M059J (cell line): Measurements from ENCODE around the gene FTCD. TPM values are rescaled to one million over a fixed set of nuclear protein-coding genes. Genes with fewer than 3 reads are reported as not detected.
"Not testable (repeated sequence)": the region's sequence is repeated elsewhere in the genome, so short reads cannot be mapped to it uniquely, and the experiment has no call there.

ENCODE experiments used
- DNase-seq: peaks from one replicate; pipeline ENCODE4 v3.0.0-alpha.2; 2012; ENCODE audit warnings: low read depth
- total RNA-seq: library from RNA; depleted of rRNA; stranded (reverse); fragments of >200 nt; shearing (Covaris generic); gene quantifications from 2 replicates; pipeline ENCODE4 v1.2.3, GENCODE V29; 2014

Gene FTCD
- total RNA-seq, 1 experiment from 2014 or later, result not detected

GRCh38 chr21:46140352-46141003 is 14.9 kb downstream of the FTCD start:
- not testable (repeated sequence) for DNase-seq

GRCh38 chr21:46139686-46140085 is 15.7 kb downstream of the FTCD start:
- DNase-seq, result no peak

GRCh38 chr21:46138383-46138970 is 16.9 kb downstream of the FTCD start:
- no peak for DNase-seq

GRCh38 chr21:46137908-46138307 is 17.5 kb downstream of the FTCD start:
- DNase-seq, result no peak

- DNase-seq, result no peak
Observed at GRCh38 chr21:46136739-46137349, 18.5 kb downstream of the FTCD start.

- no peak for DNase-seq
Observed at GRCh38 chr21:46135782-46136395, 19.5 kb downstream of the FTCD start.

GRCh38 chr21:46131838-46132651 is 23.3 kb downstream of the FTCD start:
- no peak for DNase-seq

GRCh38 chr21:46131588-46131837 is 23.9 kb downstream of the FTCD start:
- DNase-seq, result no peak

GRCh38 chr21:46130831-46131587 is 24.4 kb downstream of the FTCD start:
- DNase-seq, result no peak

GRCh38 chr21:46129846-46130651 is 25.3 kb downstream of the FTCD start:
- DNase-seq, result no peak

- DNase-seq, result no peak
Observed at GRCh38 chr21:46128933-46129571, 26.3 kb downstream of the FTCD start.

GRCh38 chr21:46128106-46128932 is 27.1 kb downstream of the FTCD start:
- DNase-seq, result no peak

- DNase-seq, result no peak
Observed at GRCh38 chr21:46127239-46128105, 27.9 kb downstream of the FTCD start.

GRCh38 chr21:46126309-46127238 is 28.8 kb downstream of the FTCD start:
- DNase-seq, result no peak

- DNase-seq, result no peak
Observed at GRCh38 chr21:46125846-46126301, 29.5 kb downstream of the FTCD start.

- no peak for DNase-seq
Observed at GRCh38 chr21:46124926-46125845, 30.2 kb downstream of the FTCD start.
